ENCODE data around the gene GK.
"Not testable (repeated sequence)": the region's sequence is repeated elsewhere in the genome, so short reads cannot be mapped to it uniquely, and the experiment has no call there.

GK gene

GRCh38 chrX:30713061-30713525, 59.9 kb downstream of the GK start:
- peak; percentile 57 for DNase-seq

DNA sequence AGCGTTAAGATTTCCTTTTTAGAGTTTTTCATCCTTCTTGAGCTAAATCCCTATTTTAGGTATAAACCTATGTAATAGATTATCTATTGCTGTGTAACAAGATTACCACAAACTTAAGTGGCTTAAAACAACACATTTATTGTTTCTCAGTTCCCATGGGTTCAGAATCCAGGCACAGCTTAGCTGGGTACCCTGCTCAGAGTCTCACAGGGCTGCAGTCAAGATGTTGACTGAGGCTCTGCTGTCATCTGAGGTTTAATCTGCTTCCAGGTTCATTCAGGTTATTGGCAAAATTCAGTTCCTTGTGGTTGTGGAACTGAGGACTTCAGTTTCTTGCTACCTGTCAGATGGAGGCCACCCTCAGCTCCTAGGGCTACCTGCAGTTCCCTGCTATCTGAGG, 60.9 kb downstream of the GK start:
- no peak for DNase-seq

GRCh38 chrX:30715976-30716375, 62.8 kb downstream of the GK start:
- DNase-seq: no peak

DNA sequence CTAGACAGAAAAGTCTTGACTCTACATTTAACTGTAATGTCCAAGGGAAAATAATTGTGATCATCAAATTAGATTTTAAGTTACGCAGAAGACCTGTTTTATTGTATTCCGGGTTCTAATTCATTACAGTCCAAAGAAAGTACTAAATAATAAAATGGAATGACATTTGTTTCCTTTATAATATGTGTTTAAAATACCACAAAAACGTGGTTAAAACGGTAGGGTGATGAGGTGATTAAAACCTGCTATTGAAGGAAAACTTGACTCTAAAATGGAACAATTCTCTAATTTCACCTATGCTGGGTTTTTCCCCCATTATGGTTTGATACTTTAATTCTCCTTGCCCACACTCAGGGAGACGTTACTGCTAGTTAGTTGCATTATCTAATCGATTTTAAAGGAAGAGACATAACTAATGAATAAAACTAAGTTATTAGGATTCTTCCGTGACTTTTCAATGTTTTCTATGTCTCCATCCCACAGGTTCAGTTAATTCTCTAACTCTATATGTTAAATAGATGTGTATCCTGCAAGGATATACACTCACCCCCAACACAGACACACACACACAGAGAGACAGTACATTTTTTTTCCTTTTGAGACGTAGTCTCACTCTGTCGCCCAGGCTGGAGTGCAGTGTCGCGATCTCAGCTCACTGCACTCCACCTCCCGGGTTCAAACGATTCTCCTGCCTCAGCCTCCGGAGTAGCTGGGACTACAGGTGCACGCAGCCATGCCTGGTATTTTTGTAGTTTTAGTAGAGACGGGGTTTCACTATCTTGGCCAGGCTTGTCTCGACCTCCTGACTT, 80.8 kb downstream of the GK start:
- DNase-seq: no peak

DNA sequence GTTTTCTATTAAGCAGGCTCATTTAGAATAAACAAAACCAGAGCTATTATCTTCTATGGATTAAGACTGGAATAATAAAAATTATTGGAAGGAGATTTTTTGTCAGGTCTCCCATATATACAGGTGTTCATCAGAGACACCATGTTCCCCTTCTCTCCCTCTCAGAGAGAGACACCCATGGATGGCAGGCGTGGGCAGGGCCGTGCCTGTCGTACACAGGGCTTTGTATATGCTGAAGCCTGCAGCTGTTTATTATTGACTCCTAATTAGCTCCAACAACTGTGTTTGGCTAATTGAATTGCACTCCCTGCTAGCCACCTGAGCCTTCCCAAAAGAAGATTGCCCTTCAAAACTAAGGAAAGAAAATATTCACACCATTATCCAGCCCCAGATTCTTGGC, 81.6 kb downstream of the GK start:
- DNase-seq: no peak

DNA sequence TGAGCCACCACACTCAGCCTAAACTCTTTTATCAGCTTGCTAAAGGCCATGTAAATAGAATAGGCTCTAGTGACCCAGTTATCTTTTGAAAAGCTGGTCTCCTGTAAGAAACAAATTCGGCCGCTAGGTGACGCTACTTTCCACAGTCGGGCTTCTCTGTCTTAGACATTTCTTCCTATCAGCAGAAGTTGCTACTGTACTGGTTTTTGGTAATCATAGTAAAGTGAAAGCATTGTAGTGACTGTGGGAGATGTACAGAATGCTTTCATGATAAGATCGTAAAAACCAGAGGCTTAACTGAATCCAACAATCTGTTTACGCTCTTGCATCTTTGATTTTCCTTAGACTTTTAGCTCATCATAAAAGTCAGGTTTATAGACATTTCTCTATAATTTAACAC, 82.6 kb downstream of the GK start:
- peak; percentile 85 for DNase-seq

DNA sequence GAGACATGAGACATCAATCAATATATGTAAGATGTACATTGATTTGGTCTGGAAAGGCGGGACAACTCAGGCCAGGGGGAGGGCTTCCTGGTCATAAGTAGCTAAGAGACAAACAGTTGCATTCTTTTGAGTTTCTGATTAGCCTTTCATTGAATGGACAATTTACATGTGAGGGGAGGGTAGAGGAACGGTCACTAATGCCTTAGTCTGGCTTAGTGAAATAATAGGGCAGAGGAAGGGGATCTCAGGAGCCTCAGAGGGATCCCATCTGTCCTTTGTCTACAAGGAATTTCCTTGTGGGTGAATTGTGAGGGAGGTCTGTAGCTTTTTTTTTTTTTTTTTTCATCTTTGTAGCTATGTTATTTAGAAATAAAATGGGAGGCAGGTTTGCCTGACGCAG, 88.3 kb downstream of the GK start:
- no peak for DNase-seq

DNA sequence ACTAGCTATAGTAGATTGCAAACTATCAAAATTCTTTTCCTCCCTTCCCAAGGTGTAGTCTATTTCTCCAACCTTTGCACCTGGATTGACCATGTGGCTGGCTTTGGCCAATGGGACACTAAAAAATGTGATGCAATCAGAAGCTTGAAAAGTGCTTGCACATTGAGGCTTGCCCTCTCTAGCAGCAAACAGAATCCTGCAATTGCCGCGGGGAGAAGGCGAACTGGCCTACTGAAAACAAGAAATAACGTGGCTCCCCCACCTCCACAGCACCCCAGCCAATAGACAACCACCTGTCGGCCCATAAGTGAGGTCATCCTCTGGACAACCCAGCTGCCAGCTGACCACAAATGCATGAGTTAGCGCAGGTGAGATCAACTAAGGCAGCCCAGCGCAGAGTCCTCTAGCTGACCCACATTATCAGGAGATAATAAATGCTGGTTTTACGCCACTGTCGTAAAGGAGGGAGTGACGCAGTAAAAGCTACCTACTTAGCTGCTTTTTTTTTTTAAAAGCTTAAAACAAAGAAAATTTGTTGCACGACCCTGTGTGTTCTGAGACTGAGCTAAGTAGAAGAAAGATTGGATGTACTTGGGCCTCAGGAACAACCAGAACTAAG, 95.2 kb downstream of the GK start:
- no peak for DNase-seq

DNA sequence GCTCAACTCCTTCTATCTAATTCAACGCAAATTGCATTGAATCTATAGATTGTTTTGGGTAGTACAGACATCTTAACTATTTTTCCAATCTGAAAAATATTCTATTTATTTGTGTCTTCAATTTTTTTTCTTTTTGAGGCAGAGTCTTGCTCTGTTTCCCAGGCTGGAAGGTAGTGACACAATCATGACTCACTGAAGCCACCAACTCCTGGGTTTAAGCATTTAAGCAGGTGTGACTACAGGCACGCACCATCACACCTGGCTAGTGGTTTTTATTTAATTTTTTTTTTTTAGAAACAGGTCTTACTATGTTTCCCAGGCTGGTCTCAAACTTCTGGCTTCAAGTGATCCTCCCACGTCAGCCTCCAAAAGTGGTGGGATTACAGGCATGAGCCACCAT, 98.3 kb downstream of the GK start:
- no peak for DNase-seq

GRCh38 chrX:30762755-30763154, 109.5 kb downstream of the GK start:
- no peak for DNase-seq

GRCh38 chrX:30773764-30774163, 120.5 kb downstream of the GK start:
- not testable (repeated sequence) for DNase-seq

GRCh38 chrX:30777575-30777974, 124.4 kb downstream of the GK start:
- no peak for DNase-seq

- no peak for DNase-seq
These were observed 126.3 kb downstream of the GK start for GRCh38 chrX:30779453-30780030.
